SKM-1 (cell line): Measurements from ENCODE around the gene GABRA4.

ENCODE experiments used
- DNase-seq: peaks from one replicate; lab custom pipeline; 2025; ENCODE audit not compliant: unreplicated experiment; lab: John Stamatoyannopoulos, UW

GABRA4 gene

GRCh38 chr4:46993075-46994006 is at the start of gene GABRA4:
Gene GABRA4 (minus strand): TSS chr4:46993581. CDS start chr4:46993424, 157 bp downstream.
- no peak for DNase-seq

GRCh38 chr4:47040828-47041227 is 47.4 kb upstream of the GABRA4 start:
- no peak for DNase-seq

GRCh38 chr4:47038263-47038662 is 44.9 kb upstream of the GABRA4 start:
- no peak for DNase-seq

- peak; percentile 72 for DNase-seq
Measured at GRCh38 chr4:47032405-47033106, 39.2 kb upstream of the GABRA4 start.

GRCh38 chr4:47031751-47032404 is 38.5 kb upstream of the GABRA4 start:
- DNase-seq = no peak

GRCh38 chr4:47031011-47031678 is 37.8 kb upstream of the GABRA4 start, which contains the start of gene GABRB1:
Gene GABRB1 (plus strand): TSS chr4:47031567.
- DNase-seq = no peak

- DNase-seq = no peak
Measured at GRCh38 chr4:47017494-47017893, 24.1 kb upstream of the GABRA4 start.

GRCh38 chr4:47017081-47017480 is 23.7 kb upstream of the GABRA4 start:
- no peak for DNase-seq

- no peak for DNase-seq
Measured at GRCh38 chr4:47013373-47013772, 20.0 kb upstream of the GABRA4 start.

- DNase-seq = no peak
Measured at GRCh38 chr4:47012676-47013075, 19.3 kb upstream of the GABRA4 start.

- DNase-seq = no peak
Measured at GRCh38 chr4:47010912-47011446, 17.6 kb upstream of the GABRA4 start.

GRCh38 chr4:47010347-47010911 is 17.0 kb upstream of the GABRA4 start:
- DNase-seq = no peak

- DNase-seq = no peak
Measured at GRCh38 chr4:47002580-47002979, 9.2 kb upstream of the GABRA4 start.

GRCh38 chr4:47000406-47000805 is 7.0 kb upstream of the GABRA4 start:
- no peak for DNase-seq

- no peak for DNase-seq
Measured at GRCh38 chr4:46999566-46999965, 6.2 kb upstream of the GABRA4 start.

- DNase-seq = no peak
Measured at GRCh38 chr4:46994007-46994405, 625 bp upstream of the GABRA4 start.

- DNase-seq = no peak
Measured at GRCh38 chr4:46992338-46992737, 1.0 kb downstream of the GABRA4 start.

- DNase-seq = no peak
Measured at GRCh38 chr4:46986922-46987638, 6.3 kb downstream of the GABRA4 start.

- DNase-seq = no peak
Measured at GRCh38 chr4:46984781-46985180, 8.6 kb downstream of the GABRA4 start.

GRCh38 chr4:46980851-46981250 is 12.5 kb downstream of the GABRA4 start:
- no peak for DNase-seq
